Superior temporal gyrus (tissue), 1 donor: ENCODE measurements around the gene TMEM214.
"Not testable (repeated sequence)": the region's sequence is repeated elsewhere in the genome, so short reads cannot be mapped to it uniquely, and the experiment has no call there.

Experiments used
- DNase-seq: peaks from one replicate; pipeline ENCODE4 v3.0.0-alpha.2; 2016; ENCODE audit errors: extremely low spot score

TMEM214 gene

DNA sequence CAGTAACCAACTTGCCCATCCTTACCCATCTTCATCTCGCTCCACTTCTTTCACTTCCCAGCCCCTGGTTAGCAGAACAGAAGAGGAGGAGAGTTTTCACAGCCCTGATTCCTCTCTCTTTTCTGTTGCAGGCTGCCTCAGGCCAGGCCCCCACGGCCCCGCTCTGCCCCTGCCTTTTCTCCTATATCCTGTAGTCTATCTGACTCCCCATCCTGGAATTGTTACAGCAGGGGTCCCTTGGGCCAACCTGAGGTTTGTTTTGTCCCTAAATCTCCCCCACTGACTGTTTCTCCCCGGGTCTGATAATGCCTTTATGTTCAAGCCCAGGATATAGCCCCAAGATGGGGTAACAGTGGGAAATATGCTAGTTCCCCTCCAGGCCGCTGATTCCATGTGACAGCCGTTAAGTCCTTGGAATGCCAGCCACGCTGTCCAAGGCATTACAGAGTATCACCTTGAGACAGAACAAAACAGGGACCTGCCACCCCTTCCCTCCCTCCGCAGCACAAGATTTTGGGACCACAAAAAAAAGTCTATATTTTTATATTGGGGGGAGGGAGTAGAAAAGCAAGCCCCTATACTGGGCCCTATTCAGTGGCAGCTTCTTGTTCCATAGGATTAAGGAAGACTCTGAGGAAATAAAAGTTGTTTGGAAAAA, 37.3 kb downstream of the TMEM214 start:
- DNase-seq, result no peak

DNA sequence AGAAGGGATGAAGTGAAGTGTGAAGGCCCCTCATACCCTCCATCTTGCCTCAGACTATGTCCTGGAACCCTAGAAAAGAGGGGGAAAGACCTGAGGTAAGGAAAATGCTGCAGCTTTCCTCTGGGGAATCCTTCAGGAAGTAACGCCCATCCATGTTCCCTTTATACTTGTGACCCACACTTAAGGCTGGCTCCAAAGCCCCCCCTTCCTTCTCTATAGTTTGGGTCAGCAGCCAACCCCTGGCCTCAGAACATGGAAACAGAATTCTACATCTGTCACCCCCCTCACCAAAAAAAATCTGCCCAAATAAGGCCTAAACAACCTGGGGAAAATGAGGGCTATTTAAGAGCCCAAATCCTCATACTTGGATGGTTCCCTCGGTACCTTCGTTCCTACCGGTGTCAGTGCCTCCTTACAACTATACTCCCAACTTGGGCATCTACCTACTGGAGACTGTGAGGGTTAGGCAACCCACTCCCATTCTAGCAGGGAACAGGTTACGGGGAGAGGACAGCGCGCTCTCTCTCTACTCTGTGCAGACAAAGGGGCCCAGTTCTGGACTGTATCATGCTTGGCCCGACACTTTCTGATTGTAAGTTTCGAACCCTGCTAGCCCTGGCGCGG, 38.0 kb downstream of the TMEM214 start:
- DNase-seq, result no peak

DNA sequence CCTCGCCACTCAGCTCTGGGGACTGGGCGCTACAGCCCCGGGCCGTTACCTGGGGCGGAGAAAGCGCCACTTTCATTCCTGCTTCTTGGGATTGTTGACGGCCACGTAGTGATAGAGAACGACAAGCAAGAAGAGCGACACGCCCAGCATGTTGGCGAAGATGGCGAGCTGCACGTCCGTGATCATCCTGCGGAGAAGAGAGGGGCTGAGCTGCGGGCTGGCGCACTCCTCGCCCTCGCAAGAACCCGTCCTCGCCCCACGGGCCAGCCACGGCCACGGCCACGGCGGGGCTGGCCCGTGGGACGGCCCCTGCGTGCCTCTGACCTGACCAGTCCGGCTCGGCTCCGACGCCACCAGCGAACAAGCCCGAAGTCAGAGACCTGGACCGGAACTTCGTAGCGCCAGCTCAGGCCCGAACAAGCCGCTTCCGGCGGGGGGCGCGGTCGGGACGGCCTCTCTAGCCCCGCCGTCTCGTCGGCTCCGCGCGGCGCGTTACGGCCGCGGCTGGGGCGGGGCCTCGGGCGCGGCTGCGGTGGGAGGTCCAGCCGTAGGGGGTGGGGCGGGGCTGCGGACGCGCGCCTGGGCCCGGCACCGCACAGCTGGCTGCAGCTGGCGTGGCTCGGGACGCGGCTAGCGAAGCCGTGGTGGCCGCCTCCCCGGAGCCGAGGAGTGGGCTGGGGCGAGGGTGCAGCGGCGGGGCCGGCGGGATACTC, 38.7 kb downstream of the TMEM214 start, which contains the start of gene OST4:
OST4 (minus strand) TSS at position 378 of the 713 bp plus-strand sequence.
- peak; percentile 96 for DNase-seq

DNA sequence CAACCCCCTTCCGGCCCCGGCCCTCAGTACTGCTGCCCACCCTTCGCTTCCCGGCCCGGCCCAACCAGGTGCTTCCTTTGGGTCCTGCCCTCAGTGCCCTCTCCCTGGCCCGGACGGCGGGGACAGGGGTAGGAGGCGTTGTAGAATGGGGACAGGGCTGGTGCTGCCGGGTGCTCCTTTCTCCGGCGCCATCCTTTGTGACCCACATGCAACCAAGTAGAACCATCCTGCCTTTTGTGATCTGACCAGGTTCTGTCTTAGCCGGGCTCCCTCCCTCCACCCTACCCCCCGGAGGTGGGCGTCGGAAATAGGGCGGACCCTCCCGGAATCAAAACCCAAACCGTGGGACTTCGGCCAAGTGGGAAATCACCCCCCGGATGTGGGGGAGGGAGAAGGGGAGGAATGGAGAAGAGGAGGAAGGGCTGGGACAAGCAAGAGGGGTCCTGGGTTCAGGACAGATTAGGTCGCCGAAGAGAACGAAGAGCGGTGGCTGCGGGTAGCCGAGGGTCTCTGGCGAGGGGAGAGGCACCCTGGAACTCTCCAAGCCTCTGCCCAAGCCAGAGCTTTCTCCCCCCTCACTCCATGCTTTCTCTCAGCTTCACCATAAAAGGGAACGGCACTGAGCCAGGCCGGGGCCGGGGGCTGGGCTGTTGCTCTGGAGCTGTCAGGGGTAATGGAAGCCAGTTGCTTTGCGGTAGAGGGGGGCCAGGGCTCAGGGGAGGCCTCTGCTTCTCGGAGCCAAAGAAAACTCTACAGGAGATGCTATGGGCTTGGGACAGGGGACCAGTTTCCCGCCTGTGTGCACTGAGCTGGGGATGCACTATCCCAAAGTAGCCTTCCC, 39.4 kb downstream of the TMEM214 start:
- DNase-seq, result peak; percentile 12

DNA sequence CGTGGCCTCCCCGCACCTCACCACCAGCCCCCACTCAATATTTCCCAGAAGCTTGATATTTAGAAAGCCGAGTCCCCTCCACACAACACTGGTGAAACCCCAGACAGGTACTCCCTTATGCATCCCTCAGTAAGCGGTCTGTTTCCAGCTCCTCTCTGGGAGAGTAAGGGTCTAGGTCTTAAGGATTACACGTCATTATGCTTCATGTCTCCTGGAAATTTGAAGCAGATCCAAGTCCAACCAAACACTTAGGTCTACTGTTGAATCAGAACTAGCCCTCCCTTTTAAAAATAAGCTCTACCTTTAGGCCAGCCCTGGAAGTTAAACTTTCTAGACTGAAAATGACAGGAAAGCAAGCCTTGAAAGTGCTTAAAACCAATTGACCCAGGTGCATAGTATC, 40.2 kb downstream of the TMEM214 start:
- no peak for DNase-seq

DNA sequence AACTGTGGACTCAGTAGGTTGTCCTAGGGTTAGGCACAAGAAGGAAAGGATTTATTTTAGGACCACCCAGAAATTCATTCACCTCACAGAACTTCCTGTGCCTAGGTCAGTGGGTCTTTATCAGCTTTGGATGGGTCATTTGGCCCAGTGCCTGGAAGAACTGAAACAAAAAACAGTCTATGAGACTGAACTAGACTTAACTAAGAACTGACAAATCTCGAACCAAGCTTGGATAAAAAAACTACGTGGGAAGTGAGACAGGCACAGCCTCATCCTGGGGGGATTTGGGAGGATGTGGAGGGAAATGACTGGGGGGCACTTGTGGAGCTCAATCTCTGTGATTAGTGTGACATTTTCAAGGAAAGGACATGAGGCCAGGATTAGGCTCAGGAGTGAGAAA, 41.0 kb downstream of the TMEM214 start:
- no peak for DNase-seq

DNA sequence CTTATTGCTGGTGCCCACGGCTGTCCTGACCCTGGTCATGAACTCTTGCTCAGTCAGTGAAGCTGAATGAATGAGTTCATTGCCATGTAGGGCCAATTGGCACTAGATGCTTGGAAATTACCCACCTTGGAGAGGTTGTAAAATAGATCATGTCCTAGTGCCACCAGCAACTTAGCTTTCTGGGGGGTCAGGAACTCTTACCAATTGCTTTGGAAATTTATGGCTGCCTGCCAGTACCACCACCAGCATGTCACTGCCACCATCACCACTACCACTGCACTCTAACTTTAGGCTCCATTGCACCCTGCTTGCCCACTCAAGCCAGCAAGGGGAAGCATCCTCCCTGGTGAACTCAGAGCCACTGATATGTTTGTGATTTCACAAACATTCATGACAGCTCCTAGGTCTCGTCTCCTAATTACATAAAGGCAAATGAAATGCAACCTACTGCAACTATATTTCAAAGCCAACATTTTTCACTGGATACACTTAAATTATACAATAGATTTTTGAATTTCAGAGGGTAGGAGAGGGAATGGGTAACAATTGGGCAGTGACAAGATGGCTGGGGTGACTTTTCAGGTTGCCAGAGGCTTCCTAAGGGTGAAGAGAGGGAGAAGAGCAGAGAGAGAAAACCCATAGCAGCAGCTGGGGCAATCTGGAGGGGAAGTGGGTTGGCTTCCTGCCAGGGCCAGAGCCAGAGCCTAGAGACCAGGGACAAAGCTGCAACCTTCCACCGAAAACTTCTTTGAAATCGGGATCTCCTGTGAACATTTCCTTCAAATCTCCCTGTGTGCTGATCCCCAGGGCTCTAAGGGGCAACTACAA, 42.2 kb downstream of the TMEM214 start:
- peak; percentile 9 for DNase-seq

DNA sequence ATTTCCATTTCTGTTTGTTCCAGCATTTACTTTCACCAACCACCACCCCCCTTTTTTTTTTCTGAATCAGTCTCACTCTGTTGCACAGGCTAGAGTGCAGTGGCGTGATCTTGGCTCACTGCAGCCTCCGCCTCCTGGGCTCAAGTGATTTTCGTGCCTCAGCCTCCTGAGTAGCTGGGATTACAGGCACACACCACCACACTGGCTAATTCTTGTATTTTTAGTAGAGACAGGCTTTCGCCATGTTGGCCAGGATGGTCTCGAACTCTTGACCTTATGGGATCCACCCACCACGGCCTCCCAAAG, 42.8 kb downstream of the TMEM214 start:
- not testable (repeated sequence) for DNase-seq

DNA sequence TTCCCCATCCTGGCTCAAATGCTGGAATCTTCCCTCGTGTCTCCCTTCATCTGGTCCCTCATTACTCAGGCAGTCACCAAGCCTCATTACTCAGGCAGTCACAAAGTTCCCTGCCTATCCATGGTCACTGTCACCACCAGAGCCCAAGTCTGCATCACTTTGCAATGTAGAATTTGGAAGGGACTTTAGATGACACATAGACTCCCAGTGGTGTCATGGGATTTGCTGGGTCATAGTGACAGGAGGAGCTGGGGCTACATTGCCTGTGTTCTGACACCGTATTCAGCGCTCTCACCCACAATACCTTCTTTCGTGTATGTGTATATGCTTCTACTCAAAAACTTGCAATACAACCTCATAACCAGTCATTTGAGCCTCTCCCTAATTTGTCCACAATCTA, 43.6 kb downstream of the TMEM214 start:
- no peak for DNase-seq

DNA sequence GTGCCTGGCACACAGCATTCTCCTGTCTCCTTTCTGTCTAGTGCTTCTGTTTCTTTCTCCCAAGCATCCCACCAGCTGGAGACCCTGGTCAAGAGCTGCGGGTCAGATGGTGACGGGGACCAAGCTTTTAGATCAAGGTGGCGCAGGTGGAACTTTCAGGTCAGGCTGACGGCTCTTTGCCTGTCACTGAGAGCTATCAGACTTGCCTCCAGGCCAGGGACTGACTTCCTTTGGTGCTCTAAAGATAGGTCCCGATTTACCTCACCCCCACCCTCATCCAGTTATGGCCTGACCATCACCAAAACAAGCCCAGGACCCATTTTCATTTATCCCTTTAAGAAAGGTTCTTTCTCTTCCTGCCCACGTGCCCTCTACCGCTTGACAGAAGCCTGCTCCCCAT, 44.5 kb downstream of the TMEM214 start:
- DNase-seq, result no peak

DNA sequence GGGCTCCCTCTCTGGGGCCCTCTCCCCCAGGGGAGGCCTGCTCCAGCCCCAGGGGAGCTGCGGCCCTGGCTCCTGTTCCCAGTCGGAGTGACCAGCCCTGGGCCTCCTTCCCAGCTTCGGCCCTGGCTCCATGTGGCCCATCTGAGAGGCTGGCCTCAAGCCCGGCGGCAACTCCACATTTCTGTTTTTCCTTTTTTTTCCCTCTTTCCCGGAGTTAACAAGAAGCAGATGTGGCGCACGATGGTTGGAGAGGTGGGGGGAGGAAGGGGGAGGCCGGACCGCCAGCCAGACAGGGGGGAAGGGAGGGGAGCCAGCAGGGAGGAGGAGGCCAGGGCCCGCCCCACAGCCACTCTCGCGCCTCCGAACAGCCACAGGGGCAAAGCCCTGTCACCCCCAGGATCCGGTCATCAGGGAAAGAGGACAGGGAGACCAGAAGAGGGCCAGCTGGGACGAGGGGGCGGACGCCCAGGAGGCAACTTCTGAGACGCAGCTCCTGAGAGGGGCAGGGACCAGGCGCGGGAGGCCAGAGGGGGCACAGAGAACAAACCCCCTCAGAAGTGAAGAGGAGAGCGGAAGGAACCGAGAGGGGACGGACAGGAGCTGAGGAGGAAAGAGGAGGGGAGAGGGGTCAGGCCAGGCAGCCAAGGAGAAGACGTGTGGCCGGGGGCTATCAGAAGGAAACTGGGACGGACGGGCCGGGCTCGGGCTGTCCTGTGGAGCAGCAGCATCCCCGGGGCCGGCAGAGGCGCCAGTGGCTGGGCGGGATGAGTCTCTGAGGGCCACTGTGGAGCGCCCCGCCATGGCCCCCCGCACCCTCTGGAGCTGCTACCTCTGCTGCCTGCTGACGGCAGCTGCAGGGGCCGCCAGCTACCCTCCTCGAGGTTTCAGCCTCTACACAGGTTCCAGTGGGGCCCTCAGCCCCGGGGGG, 45.8 kb downstream of the TMEM214 start, which contains the start of gene EMILIN1:
EMILIN1 (plus strand) TSS at position 349 of the 928 bp plus-strand sequence; CDS start at position 800, 451 bp downstream.
- DNase-seq, result peak; percentile 36

DNA sequence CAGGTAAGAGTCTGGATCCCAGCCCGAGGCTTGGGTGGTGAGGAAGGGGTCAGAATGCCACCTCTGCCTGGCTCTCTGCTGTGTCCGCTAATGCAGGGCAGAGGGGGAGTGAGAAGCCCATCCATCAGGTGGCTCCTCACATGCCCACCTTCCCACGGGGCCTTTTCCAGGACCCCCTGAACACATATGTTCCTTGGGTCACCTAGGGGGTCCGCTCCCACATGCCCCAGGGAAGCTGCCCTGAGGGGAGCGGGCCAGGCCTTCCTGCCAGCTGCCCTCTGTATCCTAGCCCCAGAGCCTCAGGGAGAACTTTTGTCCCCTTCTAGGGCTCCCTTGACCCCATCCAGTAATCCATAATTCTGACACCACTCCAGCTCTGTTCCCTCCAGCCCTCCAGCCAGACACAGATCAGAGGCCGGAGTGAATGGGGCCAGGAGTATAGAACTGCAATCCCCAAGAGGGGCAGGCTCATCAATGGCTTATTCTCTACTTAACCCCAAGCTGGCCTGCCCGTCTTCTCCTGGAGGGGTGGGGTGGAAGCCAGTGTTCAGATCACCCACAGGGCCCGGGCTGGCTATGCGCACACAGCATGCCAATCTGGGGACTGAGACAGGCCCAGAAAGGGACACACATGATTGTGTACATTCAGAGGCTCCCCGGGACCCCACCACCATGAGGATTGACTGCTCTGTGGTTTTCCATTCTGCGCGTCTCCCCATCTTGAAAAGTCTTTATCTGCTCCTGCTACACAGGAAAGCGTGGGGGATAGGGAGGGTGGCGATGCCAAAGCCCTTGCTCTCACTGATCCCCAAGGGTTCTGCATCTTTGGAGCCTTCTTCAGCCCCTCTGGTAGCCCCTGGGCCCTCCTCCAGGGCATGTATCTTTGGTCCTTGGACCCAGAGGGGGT, 46.7 kb downstream of the TMEM214 start:
- DNase-seq, result no peak

DNA sequence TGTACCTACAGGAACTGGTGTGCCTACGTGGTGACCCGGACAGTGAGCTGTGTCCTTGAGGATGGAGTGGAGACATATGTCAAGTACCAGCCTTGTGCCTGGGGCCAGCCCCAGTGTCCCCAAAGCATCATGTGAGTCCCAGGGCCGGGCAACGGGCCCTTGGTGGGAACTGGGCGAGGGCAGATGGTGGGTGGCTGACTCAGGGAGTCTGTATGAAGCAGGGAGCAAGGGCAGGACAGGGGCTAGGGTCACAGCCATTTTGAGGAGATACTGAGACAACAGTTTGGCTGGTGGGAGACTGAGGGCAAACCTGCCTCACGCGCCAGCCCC, 47.3 kb downstream of the TMEM214 start:
- no peak for DNase-seq

DNA sequence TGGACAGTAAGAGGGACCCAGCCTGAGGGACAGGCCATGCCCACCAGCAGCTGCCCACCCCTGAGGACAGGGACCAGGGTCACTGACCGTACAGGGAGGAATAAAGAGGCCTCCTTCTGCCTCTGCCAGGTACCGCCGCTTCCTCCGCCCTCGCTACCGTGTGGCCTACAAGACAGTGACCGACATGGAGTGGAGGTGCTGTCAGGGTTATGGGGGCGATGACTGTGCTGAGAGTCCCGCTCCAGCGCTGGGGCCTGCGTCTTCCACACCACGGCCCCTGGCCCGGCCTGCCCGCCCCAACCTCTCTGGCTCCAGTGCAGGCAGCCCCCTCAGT, 47.8 kb downstream of the TMEM214 start:
- no peak for DNase-seq

DNA sequence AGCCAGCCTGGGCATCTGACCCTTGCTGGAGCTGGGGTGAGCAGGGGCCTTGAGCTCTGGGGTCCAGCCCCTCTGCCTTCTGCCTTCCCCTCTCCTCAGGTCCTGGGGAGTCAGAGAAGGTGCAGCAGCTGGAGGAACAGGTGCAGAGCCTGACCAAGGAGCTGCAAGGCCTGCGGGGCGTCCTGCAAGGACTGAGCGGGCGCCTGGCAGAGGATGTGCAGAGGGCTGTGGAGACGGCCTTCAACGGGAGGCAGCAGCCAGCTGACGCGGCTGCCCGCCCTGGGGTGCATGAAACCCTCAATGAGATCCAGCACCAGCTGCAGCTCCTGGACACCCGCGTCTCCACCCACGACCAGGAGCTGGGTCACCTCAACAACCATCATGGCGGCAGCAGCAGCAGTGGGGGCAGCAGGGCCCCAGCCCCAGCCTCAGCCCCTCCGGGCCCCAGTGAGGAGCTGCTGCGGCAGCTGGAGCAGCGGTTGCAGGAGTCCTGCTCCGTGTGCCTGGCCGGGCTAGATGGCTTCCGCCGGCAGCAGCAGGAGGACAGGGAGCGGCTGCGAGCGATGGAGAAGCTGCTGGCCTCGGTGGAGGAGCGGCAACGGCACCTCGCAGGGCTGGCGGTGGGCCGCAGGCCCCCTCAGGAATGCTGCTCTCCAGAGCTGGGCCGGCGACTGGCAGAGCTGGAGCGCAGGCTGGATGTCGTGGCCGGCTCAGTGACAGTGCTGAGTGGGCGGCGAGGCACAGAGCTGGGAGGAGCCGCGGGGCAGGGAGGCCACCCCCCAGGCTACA, 49.4 kb downstream of the TMEM214 start:
- DNase-seq, result no peak

DNA sequence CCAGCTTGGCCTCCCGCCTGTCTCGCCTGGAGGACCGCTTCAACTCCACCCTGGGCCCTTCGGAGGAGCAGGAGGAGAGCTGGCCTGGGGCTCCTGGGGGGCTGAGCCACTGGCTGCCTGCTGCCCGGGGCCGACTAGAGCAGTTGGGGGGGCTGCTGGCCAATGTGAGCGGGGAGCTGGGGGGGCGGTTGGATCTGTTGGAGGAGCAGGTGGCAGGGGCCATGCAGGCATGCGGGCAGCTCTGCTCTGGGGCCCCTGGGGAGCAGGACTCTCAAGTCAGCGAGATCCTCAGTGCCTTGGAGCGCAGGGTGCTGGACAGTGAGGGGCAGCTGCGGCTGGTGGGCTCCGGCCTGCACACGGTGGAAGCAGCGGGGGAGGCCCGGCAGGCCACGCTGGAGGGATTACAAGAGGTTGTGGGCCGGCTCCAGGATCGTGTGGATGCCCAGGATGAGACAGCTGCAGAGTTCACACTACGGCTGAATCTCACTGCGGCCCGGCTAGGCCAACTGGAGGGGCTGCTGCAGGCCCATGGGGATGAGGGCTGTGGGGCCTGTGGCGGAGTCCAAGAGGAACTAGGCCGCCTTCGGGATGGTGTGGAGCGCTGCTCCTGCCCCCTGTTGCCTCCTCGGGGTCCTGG, 50.1 kb downstream of the TMEM214 start:
- DNase-seq, result no peak

DNA sequence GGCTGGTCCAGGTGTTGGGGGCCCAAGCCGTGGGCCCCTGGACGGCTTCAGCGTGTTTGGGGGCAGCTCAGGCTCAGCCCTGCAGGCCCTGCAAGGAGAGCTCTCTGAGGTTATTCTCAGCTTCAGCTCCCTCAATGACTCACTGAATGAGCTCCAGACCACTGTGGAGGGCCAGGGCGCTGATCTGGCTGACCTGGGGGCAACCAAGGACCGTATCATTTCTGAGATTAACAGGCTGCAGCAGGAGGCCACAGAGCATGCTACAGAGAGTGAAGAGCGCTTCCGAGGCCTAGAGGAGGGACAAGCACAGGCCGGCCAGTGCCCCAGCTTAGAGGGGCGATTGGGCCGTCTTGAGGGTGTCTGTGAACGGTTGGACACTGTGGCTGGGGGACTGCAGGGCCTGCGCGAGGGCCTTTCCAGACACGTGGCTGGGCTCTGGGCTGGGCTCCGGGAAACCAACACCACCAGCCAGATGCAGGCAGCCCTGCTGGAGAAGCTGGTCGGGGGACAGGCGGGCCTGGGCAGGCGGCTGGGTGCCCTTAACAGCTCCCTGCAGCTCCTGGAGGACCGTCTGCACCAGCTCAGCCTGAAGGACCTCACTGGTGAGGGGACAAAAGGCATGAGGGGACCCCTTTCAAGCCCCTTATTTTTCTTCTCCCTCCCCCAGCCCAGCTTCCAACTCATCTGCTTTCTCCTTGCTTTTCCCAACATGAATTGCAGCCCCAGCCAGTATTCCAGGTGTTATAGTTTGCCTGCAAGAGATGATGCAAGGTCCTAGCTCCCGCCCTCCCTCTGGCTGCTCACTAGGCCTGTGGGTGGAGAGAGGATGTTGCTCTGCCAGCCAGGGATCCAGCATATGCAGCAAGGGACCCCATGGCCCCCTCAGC, 50.9 kb downstream of the TMEM214 start:
- no peak for DNase-seq
